Ishikawa (cell line): Measurements from ENCODE around the gene PLPP1.

Experiments used
- CEBPB ChIP-seq: IDR thresholded peaks from 2 replicates; pipeline ENCODE4 v1.6.1; 2012
- CREB1 ChIP-seq: IDR thresholded peaks from 2 replicates; pipeline ENCODE4 v1.6.1; 2012; ENCODE audit warnings: low read depth
- EGR1 ChIP-seq: IDR thresholded peaks from 2 replicates; pipeline ENCODE4 v1.6.1; 2012
- EP300 ChIP-seq: IDR thresholded peaks from 2 replicates; pipeline ENCODE4 v1.6.1; 2012; ENCODE audit warnings: borderline replicate concordance
- FOXM1 ChIP-seq: IDR thresholded peaks from 2 replicates; pipeline ENCODE4 v1.6.1; 2012; ENCODE audit warnings: low read depth, borderline replicate concordance
- MAX ChIP-seq: IDR thresholded peaks from 2 replicates; pipeline ENCODE4 v1.6.1; 2012
- NFIC ChIP-seq: IDR thresholded peaks from 2 replicates; pipeline ENCODE4 v1.6.1; 2012
- RAD21 ChIP-seq: IDR thresholded peaks from 2 replicates; pipeline ENCODE4 v1.6.1; 2012; ENCODE audit warnings: low read depth
- REST ChIP-seq: IDR thresholded peaks from 2 replicates; pipeline ENCODE4 v1.6.1; 2012; ENCODE audit warnings: low read depth, mild to moderate bottlenecking
- TAF1 ChIP-seq: IDR thresholded peaks from 2 replicates; pipeline ENCODE4 v1.6.1; 2012; ENCODE audit warnings: low read depth, mild to moderate bottlenecking
- TCF12 ChIP-seq: IDR thresholded peaks from 2 replicates; pipeline ENCODE4 v1.6.1; 2012; ENCODE audit warnings: low read depth
- TEAD4 ChIP-seq: IDR thresholded peaks from 2 replicates; pipeline ENCODE4 v1.6.1; 2012
- USF1 ChIP-seq: IDR thresholded peaks from 2 replicates; pipeline ENCODE4 v1.6.1; 2012
- YY1 ChIP-seq: IDR thresholded peaks from 2 replicates; pipeline ENCODE4 v1.6.1; 2012; ENCODE audit warnings: low read depth

The PLPP1 gene

GRCh38 chr5:55393501-55394175 lies 141.1 kb downstream of the PLPP1 start:
- TF ChIP-seq USF1: no peak
- no peak for TF ChIP-seq CEBPB
- TF ChIP-seq EGR1: no peak
- no peak for TF ChIP-seq TCF12
- no peak for TF ChIP-seq EP300
- no peak for TF ChIP-seq RAD21
- no peak for TF ChIP-seq NFIC

GRCh38 chr5:55392669-55393068 lies 142.1 kb downstream of the PLPP1 start:
- TF ChIP-seq CREB1 (no peak), TCF12 (no peak), EGR1 (no peak), REST (no peak), YY1 (no peak), FOXM1 (no peak), NFIC (no peak), RAD21 (no peak), TEAD4 (no peak)

- TF ChIP-seq CREB1: no peak
Observed at GRCh38 chr5:55391707-55392106, 143.1 kb downstream of the PLPP1 start.

GRCh38 chr5:55387865-55388264 lies 146.9 kb downstream of the PLPP1 start:
- TF ChIP-seq RAD21 (no peak), TEAD4 (no peak), EGR1 (no peak), TCF12 (no peak), CREB1 (no peak), FOXM1 (no peak), REST (no peak), MAX (no peak)

GRCh38 chr5:55386356-55386755 lies 148.4 kb downstream of the PLPP1 start:
- TF ChIP-seq CEBPB (no peak), CREB1 (no peak), EP300 (no peak), USF1 (no peak), YY1 (no peak), MAX (no peak), REST (no peak), TAF1 (no peak), EGR1 (no peak), TEAD4 (no peak)
